ENCODE results near the gene GJC1. TPM values are rescaled to one million over a fixed set of nuclear protein-coding genes. Genes with fewer than 3 reads are reported as not detected.

Gene GJC1
- total RNA-seq, 4 donors from 2014 or later: 2.1 to 9.2 (median 4.6) TPM

GRCh38 chr17:44862278-44862914, 32.3 kb upstream of the GJC1 start:
- intact Hi-C loops (cut with DNase I; ENCODE audit: low total_unique reads) (no loop called here), in situ Hi-C loops (cut with MboI; ENCODE audit: low sequenced_read_pairs in 4 of 4) (loop anchor here in 1 of 4 donors (10.0 kb wide), 1 partner anchor 88 kb away; no protein-coding TSS in a partner anchor)
- peaks cover 0 to 92% of the 10 kb centered on the region in 2 donors for H3K36me3 ChIP-seq
- ATAC-seq (no peak), DNase-seq (no peak)
- H3K4me3 ChIP-seq: no peak overlapping the region
- TF ChIP-seq POLR2A (IDR thresholded peaks at IDR 0.05): no peak
- TF ChIP-seq, protein P1, sequence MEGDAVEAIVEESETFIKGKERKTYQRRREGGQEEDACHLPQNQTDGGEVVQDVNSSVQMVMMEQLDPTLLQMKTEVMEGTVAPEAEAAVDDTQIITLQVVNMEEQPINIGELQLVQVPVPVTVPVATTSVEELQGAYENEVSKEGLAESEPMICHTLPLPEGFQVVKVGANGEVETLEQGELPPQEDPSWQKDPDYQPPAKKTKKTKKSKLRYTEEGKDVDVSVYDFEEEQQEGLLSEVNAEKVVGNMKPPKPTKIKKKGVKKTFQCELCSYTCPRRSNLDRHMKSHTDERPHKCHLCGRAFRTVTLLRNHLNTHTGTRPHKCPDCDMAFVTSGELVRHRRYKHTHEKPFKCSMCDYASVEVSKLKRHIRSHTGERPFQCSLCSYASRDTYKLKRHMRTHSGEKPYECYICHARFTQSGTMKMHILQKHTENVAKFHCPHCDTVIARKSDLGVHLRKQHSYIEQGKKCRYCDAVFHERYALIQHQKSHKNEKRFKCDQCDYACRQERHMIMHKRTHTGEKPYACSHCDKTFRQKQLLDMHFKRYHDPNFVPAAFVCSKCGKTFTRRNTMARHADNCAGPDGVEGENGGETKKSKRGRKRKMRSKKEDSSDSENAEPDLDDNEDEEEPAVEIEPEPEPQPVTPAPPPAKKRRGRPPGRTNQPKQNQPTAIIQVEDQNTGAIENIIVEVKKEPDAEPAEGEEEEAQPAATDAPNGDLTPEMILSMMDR (IDR thresholded peaks at IDR 0.05 in 4 of 5, conservative IDR thresholded peaks at IDR 0.05 in 1 of 5): no peak
- no peaks in the 10 kb centered on the region for H3K4me1 ChIP-seq
- no peaks in the 10 kb centered on the region for H3K9me3 ChIP-seq
- H3K27me3 ChIP-seq: no peaks in the 10 kb centered on the region
- H3K27ac ChIP-seq: no peak overlapping the region

- no peaks in the 10 kb centered on the region for H3K27me3 ChIP-seq
- no peaks in the 10 kb centered on the region for H3K4me1 ChIP-seq
- H3K4me3 ChIP-seq: no peak overlapping the region
- no peak for DNase-seq
- ATAC-seq: no peak
- H3K36me3 ChIP-seq: peaks cover 0 to 100% of the 10 kb centered on the region in 2 donors
- TF ChIP-seq, protein P1 (IDR thresholded peaks at IDR 0.05 in 4 of 5, conservative IDR thresholded peaks at IDR 0.05 in 1 of 5): no peak
- no peak for TF ChIP-seq POLR2A (IDR thresholded peaks at IDR 0.05)
- intact Hi-C loops (cut with DNase I; ENCODE audit: low total_unique reads): no loop called here
- H3K9me3 ChIP-seq: no peaks in the 10 kb centered on the region
- H3K27ac ChIP-seq: no peak overlapping the region
- in situ Hi-C loops (cut with MboI; ENCODE audit: low sequenced_read_pairs in 4 of 4): loop anchor here in 1 of 4 donors (10.0 kb wide), 1 partner anchor 85 kb away; no protein-coding TSS in a partner anchor
These were observed 29.6 kb upstream of the GJC1 start for GRCh38 chr17:44859701-44860100.

DNA sequence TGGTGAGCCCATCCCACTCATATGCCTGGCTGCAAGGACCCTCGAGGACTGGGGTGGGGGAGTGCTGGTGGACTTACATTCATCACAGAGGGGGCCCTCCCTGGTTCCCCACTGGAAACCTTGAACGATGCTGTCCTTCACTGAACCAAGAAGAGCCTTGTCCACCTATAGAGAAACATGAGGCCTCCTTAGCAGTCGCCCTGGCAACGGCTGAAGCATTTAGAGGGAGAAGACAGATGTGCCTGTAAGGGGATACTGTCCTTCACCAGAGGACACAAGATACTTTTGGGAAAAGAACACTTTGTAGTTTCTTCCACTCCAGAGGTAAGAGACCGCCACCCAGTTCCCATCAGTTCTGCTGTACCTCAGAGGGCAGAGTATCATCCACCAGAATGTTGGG, 24.1 kb upstream of the GJC1 start:
- no peak overlapping the region for H3K4me3 ChIP-seq
- TF ChIP-seq, protein P1 (IDR thresholded peaks at IDR 0.05 in 4 of 5, conservative IDR thresholded peaks at IDR 0.05 in 1 of 5): no peak
- TF ChIP-seq POLR2A (IDR thresholded peaks at IDR 0.05): no peak
- no peaks in the 10 kb centered on the region for H3K27me3 ChIP-seq
- ATAC-seq: no peak
- H3K36me3 ChIP-seq: peaks cover 0 to 92% of the 10 kb centered on the region in 2 donors
- in situ Hi-C loops (cut with MboI; ENCODE audit: low sequenced_read_pairs in 4 of 4) (no loop called here), intact Hi-C loops (cut with DNase I; ENCODE audit: low total_unique reads) (no loop called here)
- H3K9me3 ChIP-seq: no peaks in the 10 kb centered on the region
- H3K27ac ChIP-seq: no peak overlapping the region
- no peak for DNase-seq
- no peaks in the 10 kb centered on the region for H3K4me1 ChIP-seq

GRCh38 chr17:44850612-44851011, 20.5 kb upstream of the GJC1 start:
- peaks cover 0 to 5% (median 5%) of the 10 kb centered on the region in 3 donors for H3K27me3 ChIP-seq
- no peaks in the 10 kb centered on the region for H3K4me1 ChIP-seq
- TF ChIP-seq POLR2A (IDR thresholded peaks at IDR 0.05): no peak
- TF ChIP-seq, protein P1 (IDR thresholded peaks at IDR 0.05 in 4 of 5, conservative IDR thresholded peaks at IDR 0.05 in 1 of 5): no peak
- no peaks in the 10 kb centered on the region for H3K9me3 ChIP-seq
- intact Hi-C loops (cut with DNase I; ENCODE audit: low total_unique reads): no loop called here
- DNase-seq (peak in 1 of 2 donors; percentile 8), ATAC-seq (peak in 1 of 2 donors; percentile 32)
- H3K4me3 ChIP-seq: no peak overlapping the region
- H3K36me3 ChIP-seq: peaks cover 0 to 56% of the 10 kb centered on the region in 2 donors
- peak overlapping the region; percentile 23 to 57 (median 28) for H3K27ac ChIP-seq
- in situ Hi-C loops (cut with MboI; ENCODE audit: low sequenced_read_pairs in 4 of 4): no loop called here

Measured in gastrocnemius medialis (tissue), 4 donors.